Endothelial cell of umbilical vein (primary cell): ENCODE measurements around the gene GLB1L2. TPM values are rescaled to one million over a fixed set of nuclear protein-coding genes. Genes with fewer than 3 reads are reported as not detected.

Source experiments
- BruUV-seq: library from RNA; stranded (reverse); fragments of 400-500 nt; replicated peaks from 2 replicates; lab custom pipeline; 2021; lab: Mats Ljungman, UMichigan
- CTCF ChIA-PET: fragments of 300-600, 350-600 bp; sonication (Branson Sonifier 250); formaldehyde crosslinking; loops from one replicate; lab custom pipeline; 2021; ENCODE audit warnings: antibody characterized with exemption, inconsistent platforms; lab: Charles Lee
- POLR2A ChIA-PET: fragments of 300-600, 350-600 bp; sonication (Branson Sonifier 250); formaldehyde crosslinking; loops from one replicate; lab custom pipeline; 2021; ENCODE audit warnings: antibody characterized with exemption, inconsistent platforms; lab: Charles Lee
- DNase-seq: peaks from one replicate; pipeline ENCODE4 v3.0.0-alpha.2; 2011; ENCODE audit warnings: low read depth, low spot score
- FAIRE-seq: peaks from 2 replicates; lab custom pipeline; 2011; peaks lifted over from hg19 to GRCh38; lab: Jason Lieb, UNC
- H2AFZ ChIP-seq: 2 replicates; pipeline ENCODE4 v1.6.0; 2012; ENCODE audit warnings: low read depth, low read length, control low read depth, inconsistent platforms
- H3K27ac ChIP-seq: 2 replicates; pipeline ENCODE4 v1.5.1; 2011; ENCODE audit warnings: low read depth, mild to moderate bottlenecking, control low read depth, low read length, moderate library complexity; ENCODE audit not compliant: insufficient read depth
- H3K27me3 ChIP-seq, 2 experiments: 2 replicates each; pipeline versions ENCODE4 v1.6.0 to v1.6.1; 2011; ENCODE audit warnings: low read length in 2 of 2, mixed read lengths in 1 of 2; ENCODE audit not compliant: control insufficient read depth in 2 of 2, insufficient read depth in 2 of 2
- H3K36me3 ChIP-seq, 2 experiments: 2 replicates in 1 of 2; 3 replicates in 1 of 2; pipeline ENCODE4 v1.5.1; 2011; ENCODE audit warnings: low read length in 2 of 2, mild to moderate bottlenecking in 1 of 2, moderate library complexity in 1 of 2; ENCODE audit not compliant: control insufficient read depth in 2 of 2, insufficient read depth in 2 of 2; ENCODE audit errors: extremely low read depth in 1 of 2
- H3K4me1 ChIP-seq: 3 replicates; pipeline ENCODE4 v1.5.1; 2011; ENCODE audit warnings: mild to moderate bottlenecking, low read length; ENCODE audit not compliant: control insufficient read depth, insufficient read depth; ENCODE audit errors: extremely low read depth
- H3K4me2 ChIP-seq: 2 replicates; pipeline ENCODE4 v1.6.1; 2011; ENCODE audit warnings: low read length, control low read depth, mixed read lengths; ENCODE audit not compliant: insufficient read depth
- H3K4me3 ChIP-seq, 3 experiments: fragments of 200-600 bp in 1 of 3; sonication (generic), shearing (Covaris generic) in 1 of 3; replicated peaks in 1 of 3; 2 replicates each; pipeline ENCODE4 v1.5.1; 2011 to 2016; ENCODE audit warnings: control low read depth in 3 of 3, low read length in 3 of 3, mild to moderate bottlenecking in 2 of 3, inconsistent platforms in 1 of 3, low read depth in 1 of 3, moderate library complexity in 1 of 3; ENCODE audit not compliant: insufficient read depth in 1 of 3
- H3K79me2 ChIP-seq: 2 replicates; pipeline ENCODE4 v1.6.0; 2012; ENCODE audit warnings: low read length, inconsistent platforms; ENCODE audit not compliant: control insufficient read depth, insufficient read depth
- H3K9ac ChIP-seq: replicated peaks from 2 replicates; pipeline ENCODE3; 2011; ENCODE audit warnings: low read length, control low read depth; ENCODE audit not compliant: insufficient read depth; ENCODE audit errors: extremely low read depth
- H3K9me1 ChIP-seq: replicated peaks from 3 replicates; pipeline ENCODE4 v1.6.0; 2011; ENCODE audit warnings: mild to moderate bottlenecking, low read length; ENCODE audit not compliant: control insufficient read depth, insufficient read depth; ENCODE audit errors: extremely low read depth
- H3K9me3 ChIP-seq: replicated peaks from 2 replicates; pipeline ENCODE4 v1.5.1; 2012; ENCODE audit warnings: low read length, inconsistent platforms; ENCODE audit not compliant: control insufficient read depth, insufficient read depth
- H4K20me1 ChIP-seq: replicated peaks from 2 replicates; pipeline ENCODE3; 2011; ENCODE audit warnings: mild to moderate bottlenecking, low read length; ENCODE audit not compliant: control insufficient read depth, insufficient read depth; ENCODE audit errors: extremely low read depth
- EZH2 ChIP-seq: IDR thresholded peaks from 2 replicates; pipeline ENCODE4 v1.6.1; 2012; ENCODE audit warnings: borderline replicate concordance, low read depth, mild to moderate bottlenecking, moderate library complexity, low read length, inconsistent platforms; ENCODE audit not compliant: severe bottlenecking
- FOS ChIP-seq: IDR thresholded peaks from 2 replicates; pipeline ENCODE4 v1.6.1; 2011; ENCODE audit warnings: mild to moderate bottlenecking, low read length, moderate library complexity, borderline replicate concordance; ENCODE audit not compliant: insufficient read depth
- GATA2 ChIP-seq: IDR thresholded peaks from 2 replicates; pipeline ENCODE4 v1.7.0; 2011; ENCODE audit warnings: low read depth, mild to moderate bottlenecking, moderate library complexity, mixed read lengths, low read length; ENCODE audit not compliant: insufficient read length, insufficient read depth
- JUN ChIP-seq: IDR thresholded peaks from 2 replicates; pipeline ENCODE4 v1.6.1; 2011; ENCODE audit warnings: borderline replicate concordance, low read depth; ENCODE audit not compliant: insufficient read length, insufficient read depth
- MYC ChIP-seq: IDR thresholded peaks from one replicate; pipeline ENCODE4 v1.6.1; 2011; ENCODE audit warnings: mild to moderate bottlenecking, low read depth, low read length
- POLR2A ChIP-seq: IDR thresholded peaks from 2 replicates; pipeline ENCODE4 v1.6.1; 2012; ENCODE audit warnings: low read depth, mild to moderate bottlenecking, control low read depth, low read length
- POLR2AphosphoS5 ChIP-seq: IDR thresholded peaks from 2 replicates; pipeline ENCODE4 v1.6.1; 2012; ENCODE audit warnings: low read depth, mild to moderate bottlenecking, control low read depth, low read length, moderate library complexity; ENCODE audit not compliant: insufficient read depth
- dilution Hi-C: fragments of 300-500 bp; cut with MboI; formaldehyde crosslinking; loops from one replicate; pipeline ENCODE4 v1.15.0; 2019; ENCODE audit warnings: low sequenced_read_pairs; ENCODE audit not compliant: extremely low pct_ligation_motif_present
- intact Hi-C: fragments of 100-400 bp; cut with micrococcal nuclease; formaldehyde crosslinking; loops from one replicate; pipeline ENCODE4 v1.10.0; 2022
- polyA plus RNA-seq, 4 experiments: library from polyadenylated mRNA; depleted of rRNA in 3 of 4; stranded (reverse) in 3 of 4; unstranded in 1 of 4; fragments of >200 nt; gene quantifications; 2 replicates each; pipeline versions ENCODE4 v1.2.1 to v1.2.3, GENCODE V29; 2011 to 2012; ENCODE audit warnings: missing spikeins in 1 of 4
- total RNA-seq: library from RNA; stranded (reverse); gene quantifications from 2 replicates; pipeline ENCODE4 v1.2.3, GENCODE V29; 2021
- TF ChIP-seq, protein P1 (sequence below): IDR thresholded peaks from 2 replicates; pipeline ENCODE4 v1.6.1; 2011; ENCODE audit not compliant: insufficient read depth, insufficient read length
- TF ChIP-seq, protein P2 (sequence below), 2 donors: IDR thresholded peaks; 1 replicate in 1 of 2; 2 replicates in 1 of 2; pipeline ENCODE4 v1.5.1; 2011; ENCODE audit warnings: low read length in 2 of 2, mild to moderate bottlenecking in 2 of 2, moderate library complexity in 2 of 2, control low read depth in 1 of 2, inconsistent platforms in 1 of 2, low read depth in 1 of 2; ENCODE audit not compliant: insufficient read depth in 1 of 2; ENCODE audit errors: extremely low read depth in 1 of 2

GLB1L2 gene
- total and polyA plus RNA-seq, 2 donors (not counting 3 experiments of a cell fraction or from before 2014, with no cell fraction given): 0.55 to 0.59 TPM

DNA sequence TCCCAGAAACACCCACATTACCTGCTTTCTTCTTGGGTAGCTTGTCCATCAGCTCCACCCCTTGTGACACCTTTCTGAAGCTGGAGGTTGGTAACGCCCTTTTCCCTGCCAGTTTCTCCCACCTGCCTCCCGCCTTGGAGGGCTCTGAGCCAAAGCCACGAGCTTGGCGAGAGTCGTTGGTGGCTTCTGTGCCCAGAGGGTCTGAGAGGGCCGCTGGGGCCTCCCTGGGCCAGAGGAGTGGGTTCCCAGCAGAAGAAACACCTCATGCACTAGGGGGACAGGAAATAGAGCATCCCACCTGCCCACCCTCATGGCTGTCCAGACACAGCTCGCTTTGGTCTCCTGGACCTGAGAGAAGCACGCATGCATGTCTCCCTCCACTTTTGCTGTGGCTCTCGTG lies 42.4 kb downstream of the GLB1L2 start:
- CTCF ChIA-PET: no interaction called here
- POLR2A ChIA-PET: no interaction called here
- Histone ChIP-seq H3K36me3 (no peaks in the 10 kb centered on the region), H3K79me2 (no peaks in the 10 kb centered on the region), H3K27ac (no peak overlapping the region), H3K27me3 (no peaks in the 10 kb centered on the region), H3K9ac (no peak overlapping the region), H3K9me3 (no peaks in the 10 kb centered on the region), H2AFZ (no peak overlapping the region), H3K4me2 (no peak overlapping the region), H3K4me1 (no peaks in the 10 kb centered on the region), H3K9me1 (no peaks in the 10 kb centered on the region), H4K20me1 (no peaks in the 10 kb centered on the region), H3K4me3 (no peak overlapping the region)
- FAIRE-seq: no peak
- no peak for DNase-seq
- intact Hi-C loops (no loop called here), dilution Hi-C loops (no loop called here)
- TF ChIP-seq POLR2AphosphoS5: no peak
- TF ChIP-seq JUN: no peak
- TF ChIP-seq, protein P1, sequence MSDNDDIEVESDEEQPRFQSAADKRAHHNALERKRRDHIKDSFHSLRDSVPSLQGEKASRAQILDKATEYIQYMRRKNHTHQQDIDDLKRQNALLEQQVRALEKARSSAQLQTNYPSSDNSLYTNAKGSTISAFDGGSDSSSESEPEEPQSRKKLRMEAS: no peak
- TF ChIP-seq POLR2A: no peak
- no peak for TF ChIP-seq MYC
- TF ChIP-seq GATA2: no peak
- TF ChIP-seq, protein P2, sequence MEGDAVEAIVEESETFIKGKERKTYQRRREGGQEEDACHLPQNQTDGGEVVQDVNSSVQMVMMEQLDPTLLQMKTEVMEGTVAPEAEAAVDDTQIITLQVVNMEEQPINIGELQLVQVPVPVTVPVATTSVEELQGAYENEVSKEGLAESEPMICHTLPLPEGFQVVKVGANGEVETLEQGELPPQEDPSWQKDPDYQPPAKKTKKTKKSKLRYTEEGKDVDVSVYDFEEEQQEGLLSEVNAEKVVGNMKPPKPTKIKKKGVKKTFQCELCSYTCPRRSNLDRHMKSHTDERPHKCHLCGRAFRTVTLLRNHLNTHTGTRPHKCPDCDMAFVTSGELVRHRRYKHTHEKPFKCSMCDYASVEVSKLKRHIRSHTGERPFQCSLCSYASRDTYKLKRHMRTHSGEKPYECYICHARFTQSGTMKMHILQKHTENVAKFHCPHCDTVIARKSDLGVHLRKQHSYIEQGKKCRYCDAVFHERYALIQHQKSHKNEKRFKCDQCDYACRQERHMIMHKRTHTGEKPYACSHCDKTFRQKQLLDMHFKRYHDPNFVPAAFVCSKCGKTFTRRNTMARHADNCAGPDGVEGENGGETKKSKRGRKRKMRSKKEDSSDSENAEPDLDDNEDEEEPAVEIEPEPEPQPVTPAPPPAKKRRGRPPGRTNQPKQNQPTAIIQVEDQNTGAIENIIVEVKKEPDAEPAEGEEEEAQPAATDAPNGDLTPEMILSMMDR (IDR thresholded peaks at IDR 0.05; ENCODE audit: extremely low read depth in 1 of 2, insufficient read depth in 1 of 2, low read depth in 1 of 2, low read length in 2 of 2): no peak
- TF ChIP-seq EZH2: no peak
- TF ChIP-seq FOS: no peak
- no TSS peak for BruUV-seq
